Effector CD4-positive, alpha-beta T cell (primary cell): ENCODE results near the gene HDGFL1.

Experiments used
- DNase-seq: peaks from one replicate; pipeline ENCODE4 v3.0.0-alpha.2; 2020

The HDGFL1 gene

GRCh38 chr6:22593895-22594294 is 24.5 kb downstream of the HDGFL1 start:
- DNase-seq = no peak

- DNase-seq = no peak
Observed at GRCh38 chr6:22596011-22596410, 26.6 kb downstream of the HDGFL1 start.

GRCh38 chr6:22598339-22598738 is 29.0 kb downstream of the HDGFL1 start:
- DNase-seq = no peak

DNA sequence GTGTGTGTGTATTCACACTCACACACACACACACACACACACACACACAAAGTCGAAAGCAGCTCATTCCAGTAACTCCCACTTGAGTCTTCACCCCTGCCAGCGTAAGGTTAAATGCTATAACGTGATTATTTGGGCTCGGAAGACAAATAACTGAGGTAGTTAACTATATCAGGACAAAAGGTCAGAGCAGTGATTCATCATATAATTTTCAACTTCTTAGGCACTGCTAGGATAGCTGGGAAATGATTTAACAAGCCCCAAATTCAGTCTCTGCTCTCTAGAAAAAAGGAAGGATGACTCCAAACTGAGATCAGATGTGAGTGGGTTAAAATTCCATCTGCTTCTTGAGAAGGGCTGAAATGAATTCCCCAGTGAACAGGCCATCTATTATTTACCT is 30.7 kb downstream of the HDGFL1 start:
- DNase-seq = no peak

GRCh38 chr6:22601984-22602383 is 32.6 kb downstream of the HDGFL1 start:
- no peak for DNase-seq

- no peak for DNase-seq
Observed at GRCh38 chr6:22605736-22606135, 36.4 kb downstream of the HDGFL1 start.

- DNase-seq = no peak
Observed at GRCh38 chr6:22610127-22610526, 40.8 kb downstream of the HDGFL1 start.

- no peak for DNase-seq
Observed at GRCh38 chr6:22612236-22612635, 42.9 kb downstream of the HDGFL1 start.

GRCh38 chr6:22613051-22613450 is 43.7 kb downstream of the HDGFL1 start:
- DNase-seq = no peak

DNA sequence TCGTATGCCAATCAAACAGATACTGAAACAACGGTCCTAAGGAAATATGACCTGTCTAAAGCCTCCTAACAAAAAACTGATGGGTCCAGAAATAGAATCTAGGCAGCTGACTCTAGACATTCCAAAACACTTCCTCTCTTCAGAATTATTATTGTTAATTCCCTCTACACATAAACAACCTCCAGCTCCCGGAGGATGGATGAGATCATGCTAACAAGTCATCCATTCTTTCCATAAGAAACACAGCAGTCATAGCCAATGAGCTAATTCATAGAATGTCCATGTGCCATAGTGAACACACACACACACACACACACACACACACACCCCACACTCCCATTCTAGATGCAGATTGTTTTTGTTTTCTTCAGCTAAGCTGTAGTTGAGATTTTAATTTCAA is 44.3 kb downstream of the HDGFL1 start:
- DNase-seq = no peak

- no peak for DNase-seq
Observed at GRCh38 chr6:22614547-22614946, 45.2 kb downstream of the HDGFL1 start.

- DNase-seq = no peak
Observed at GRCh38 chr6:22621028-22621427, 51.7 kb downstream of the HDGFL1 start.
